SK-N-SH (cell line): Measurements from ENCODE around the gene ICAM5. TPM values are rescaled to one million over a fixed set of nuclear protein-coding genes. Genes with fewer than 3 reads are reported as not detected.

ENCODE experiments used
- CTCF ChIA-PET: fragments of 300-600, 350-600 bp; formaldehyde crosslinking; extraction: SDS; loops from one replicate; lab custom pipeline; 2021; lab: Yijun Ruan, JAX
- POLR2A ChIA-PET: fragments of 350-600 bp; sonication (Branson Sonifier 250); formaldehyde crosslinking; extraction: SDS; loops from one replicate; lab custom pipeline; 2020; ENCODE audit warnings: antibody characterized with exemption, inconsistent platforms; lab: Yijun Ruan, JAX
- DNase-seq: peaks from one replicate; pipeline ENCODE4 v3.0.0; 2012
- H2AFZ ChIP-seq: fragments of 200-600 bp; sonication (generic); 2 replicates; pipeline ENCODE4 v1.8.1; 2016; ENCODE audit warnings: antibody characterized with exemption, mild to moderate bottlenecking, low read depth
- H3F3A ChIP-seq: fragments of 200-600 bp; sonication (generic); replicated peaks from 2 replicates; pipeline ENCODE3; 2016; ENCODE audit warnings: antibody characterized with exemption, mild to moderate bottlenecking; ENCODE audit not compliant: insufficient read depth
- H3K27ac ChIP-seq, 2 experiments: fragments of 200-500 bp in 1 of 2; fragments of 200-600 bp in 1 of 2; sonication (Bioruptor generic) in 1 of 2; sonication (generic), shearing (Covaris generic) in 1 of 2; 2 replicates each; pipeline versions ENCODE4 v1.5.1 to v1.6.1; 2014 to 2016; ENCODE audit warnings: low read depth in 2 of 2, inconsistent platforms in 1 of 2, low read length in 1 of 2, mild to moderate bottlenecking in 1 of 2, mixed read lengths in 1 of 2
- H3K27me3 ChIP-seq: fragments of 200-600 bp; sonication (generic), shearing (Covaris generic); 2 replicates; pipeline ENCODE4 v1.6.1; 2016; ENCODE audit warnings: mixed run types; ENCODE audit not compliant: insufficient read depth
- H3K36me3 ChIP-seq, 2 experiments: fragments of 200-500 bp in 1 of 2; fragments of 200-600 bp in 1 of 2; sonication (Bioruptor generic) in 1 of 2; sonication (generic) in 1 of 2; replicated peaks in 1 of 2; 2 replicates each; pipeline versions ENCODE3 to v1.5.1; 2014 to 2016; ENCODE audit warnings: low read length in 1 of 2, mild to moderate bottlenecking in 1 of 2; ENCODE audit not compliant: insufficient read depth in 2 of 2, control insufficient read depth in 1 of 2
- H3K4me1 ChIP-seq, 2 experiments: fragments of 200-500 bp in 1 of 2; fragments of 200-600 bp in 1 of 2; sonication (Bioruptor generic) in 1 of 2; sonication (generic), shearing (Covaris generic) in 1 of 2; 2 replicates each; pipeline versions ENCODE4 v1.5.1 to v1.6.1; 2014 to 2016; ENCODE audit warnings: low read depth in 1 of 2, low read length in 1 of 2, mixed run types in 1 of 2; ENCODE audit not compliant: insufficient read depth in 2 of 2, control insufficient read depth in 1 of 2
- H3K4me2 ChIP-seq: fragments of 200-600 bp; sonication (generic), shearing (Covaris generic); 2 replicates; pipeline ENCODE4 v1.6.1; 2017; ENCODE audit warnings: mixed run types
- H3K4me3 ChIP-seq, 2 experiments: fragments of 200-500 bp in 1 of 2; fragments of 200-600 bp in 1 of 2; sonication (Bioruptor generic) in 1 of 2; sonication (generic), shearing (Covaris generic) in 1 of 2; 2 replicates each; pipeline versions ENCODE4 v1.5.1 to v1.8.1; 2014 to 2016; ENCODE audit warnings: low read depth in 2 of 2, inconsistent platforms in 1 of 2, low read length in 1 of 2, mild to moderate bottlenecking in 1 of 2, mixed read lengths in 1 of 2, moderate library complexity in 1 of 2
- H3K79me2 ChIP-seq: fragments of 200-600 bp; sonication (generic); 2 replicates; pipeline ENCODE4 v1.8.1; 2017; ENCODE audit warnings: mild to moderate bottlenecking; ENCODE audit not compliant: insufficient read depth
- H3K9ac ChIP-seq: fragments of 200-600 bp; sonication (generic); 2 replicates; pipeline ENCODE4 v1.6.1; 2017; ENCODE audit warnings: mixed run types
- H3K9me2 ChIP-seq: fragments of 200-600 bp; sonication (generic); 2 replicates; pipeline ENCODE4 v1.6.1; 2017; ENCODE audit warnings: mixed run types
- H3K9me3 ChIP-seq: fragments of 200-600 bp; sonication (generic); 2 replicates; pipeline ENCODE4 v1.6.1; 2017; ENCODE audit warnings: mixed run types, mild to moderate bottlenecking, moderate library complexity
- H4K20me1 ChIP-seq: fragments of 200-600 bp; sonication (generic); 2 replicates; pipeline ENCODE4 v1.6.1; 2017; ENCODE audit warnings: mild to moderate bottlenecking, mixed run types; ENCODE audit not compliant: insufficient read depth
- CTCF ChIP-seq: fragments of 200-600 bp; sonication (generic); IDR thresholded peaks from 2 replicates; pipeline ENCODE4 v1.6.1; 2017; ENCODE audit warnings: antibody characterized with exemption, mild to moderate bottlenecking, moderate library complexity
- ELF1 ChIP-seq: IDR thresholded peaks from 2 replicates; pipeline ENCODE4 v1.4.0; 2012
- GABPA ChIP-seq: IDR thresholded peaks from 2 replicates; pipeline ENCODE4 v1.4.0; 2012; ENCODE audit warnings: low read depth, mild to moderate bottlenecking
- JUND ChIP-seq: IDR thresholded peaks from 2 replicates; pipeline ENCODE4 v1.4.0; 2012
- MAX ChIP-seq: IDR thresholded peaks from 2 replicates; pipeline ENCODE4 v1.4.0; 2012; ENCODE audit warnings: low read depth
- MEF2A ChIP-seq: IDR thresholded peaks from 2 replicates; pipeline ENCODE4 v1.4.0; 2012; ENCODE audit warnings: low read depth, borderline replicate concordance
- PBX3 ChIP-seq: IDR thresholded peaks from 2 replicates; pipeline ENCODE4; 2012
- POLR2AphosphoS5 ChIP-seq: IDR thresholded peaks from 2 replicates; pipeline ENCODE4 v1.6.1; 2012; ENCODE audit warnings: low read depth, low read length
- RCOR1 ChIP-seq: fragments of 150-350 bp; IDR thresholded peaks from 2 replicates; pipeline ENCODE4 v1.6.1; 2017; ENCODE audit warnings: antibody characterized with exemption, low read length
- REST ChIP-seq: IDR thresholded peaks from 2 replicates; pipeline ENCODE4 v1.6.1; 2012; ENCODE audit warnings: mild to moderate bottlenecking, low read depth, low read length, moderate library complexity
- RFX5 ChIP-seq: IDR thresholded peaks from 2 replicates; pipeline ENCODE4 v1.6.1; 2012; ENCODE audit warnings: mild to moderate bottlenecking, improper control_type of control experiment, low read length
- RXRA ChIP-seq: IDR thresholded peaks from 2 replicates; pipeline ENCODE4 v1.4.0; 2012; ENCODE audit warnings: low read depth, mild to moderate bottlenecking, borderline replicate concordance
- TAF1 ChIP-seq: IDR thresholded peaks from 2 replicates; pipeline ENCODE4 v1.6.1; 2012; ENCODE audit warnings: low read depth, mild to moderate bottlenecking, low read length, moderate library complexity, borderline replicate concordance
- TEAD4 ChIP-seq: IDR thresholded peaks from 2 replicates; pipeline ENCODE4 v1.4.0; 2012; ENCODE audit warnings: mild to moderate bottlenecking, borderline replicate concordance; ENCODE audit not compliant: insufficient read depth
- USF1 ChIP-seq: IDR thresholded peaks from 2 replicates; pipeline ENCODE4 v1.4.0; 2012; ENCODE audit warnings: low read depth, borderline replicate concordance
- USF2 ChIP-seq: fragments of 150-350 bp; IDR thresholded peaks from 2 replicates; pipeline ENCODE4 v1.6.1; 2017; ENCODE audit warnings: antibody characterized with exemption, low read length, low read depth, borderline replicate concordance
- YY1 ChIP-seq: IDR thresholded peaks from 2 replicates; pipeline ENCODE4 v1.4.0; 2012; ENCODE audit warnings: low read depth, mild to moderate bottlenecking
- WGBS: methylation state at CpG from one replicate; pipeline ENCODE4 v1.1.6; 2017; ENCODE audit warnings: low lambda C conversion rate; 5-methylcytosine and 5-hydroxymethylcytosine counted together
- polyA plus RNA-seq, 3 experiments: library from polyadenylated mRNA; depleted of rRNA; stranded (reverse); fragments of >200 nt; gene quantifications; 2 replicates each; pipeline ENCODE4 v1.2.3, GENCODE V29; 2012

Gene ICAM5
- polyA plus RNA-seq, 1 of the 3 experiments (the other 2 are of a cell fraction), result 5.2 TPM

- ChIA-PET CTCF (interaction anchor here (0.8 to 7.4 kb wide), 4 partner anchors 16 to 415 kb away, joined by 3 to 65 read pairs (median 19); partner anchors contain the start of gene ICAM1), POLR2A (no interaction called here)
- no peak for TF ChIP-seq USF1
- no peak for TF ChIP-seq CTCF
- TF ChIP-seq PBX3, result no peak
- no peak for TF ChIP-seq USF2
- TF ChIP-seq MEF2A, result no peak
- no peak for TF ChIP-seq YY1
- no peak for TF ChIP-seq RXRA
- TF ChIP-seq ELF1, result no peak
- TF ChIP-seq REST, result no peak
- no peak for TF ChIP-seq TAF1
- TF ChIP-seq RFX5, result no peak
- no peak for TF ChIP-seq POLR2AphosphoS5
- no peak for TF ChIP-seq JUND
- no peak for TF ChIP-seq RCOR1
- no peak for TF ChIP-seq TEAD4
- TF ChIP-seq GABPA, result no peak
- TF ChIP-seq MAX, result no peak
- TF ChIP-seq, all 33 proteins: peak for 0
- Histone ChIP-seq H3K9me2 (no peaks in the 10 kb centered on the region), H3K27ac (no peak overlapping the region), H2AFZ (no peak overlapping the region), H3K9me3 (no peaks in the 10 kb centered on the region), H3K9ac (no peak overlapping the region), H3K4me1 (peaks cover 0 to 10% of the 10 kb centered on the region in 2 experiments; a peak in 1 of 4 replicates), H3K79me2 (no peaks in the 10 kb centered on the region), H3K4me2 (no peak overlapping the region), H3K27me3 (no peaks in the 10 kb centered on the region; the same call in 1 of the 2 replicates), H3K36me3 (no peaks in the 10 kb centered on the region), H3K4me3 (no peak overlapping the region), H3F3A (peaks cover 11% of the 10 kb centered on the region), H4K20me1 (no peaks in the 10 kb centered on the region)
- DNase-seq, result no peak
- 100% methylated on average over 6 of the region's 13 CpGs for WGBS
Observed at GRCh38 chr19:10284960-10285278, 4.8 kb upstream of the ICAM5 start.
